GM12878 (cell line): ENCODE measurements around the gene CCT6A. TPM values are rescaled to one million over a fixed set of nuclear protein-coding genes. Genes with fewer than 3 reads are reported as not detected.
A peak's percentile ranks its signal among the peaks of the same experiment; 100 is the strongest.

Experiments
- ATAC-seq: fragments of 200-7000 bp; cut with Tn5 transposase; 3 replicates; pipeline ENCODE4 v1.9.1; 2020; ENCODE audit warnings: mild to moderate bottlenecking, moderate library complexity
- BruUV-seq: library from RNA; stranded (reverse); fragments of 400-500 nt; replicated peaks from 2 replicates; lab custom pipeline; 2021; lab: Mats Ljungman, UMichigan
- CTCF ChIA-PET: fragments of 300-600 bp; sonication (Branson Sonifier 250); formaldehyde crosslinking; extraction: SDS; loops from one replicate; lab custom pipeline; 2021; ENCODE audit warnings: inconsistent platforms; lab: Yijun Ruan, JAX
- POLR2A ChIA-PET: fragments of 350-600 bp; formaldehyde crosslinking; extraction: SDS; loops from one replicate; lab custom pipeline; 2021; ENCODE audit warnings: inconsistent platforms; lab: Charles Lee
- RAD21 ChIA-PET: fragments of 300-600 bp; sonication (Branson Sonifier 250); formaldehyde crosslinking; loops from one replicate; lab custom pipeline; 2023; ENCODE audit warnings: antibody characterized with exemption; ENCODE audit not compliant: unreplicated experiment; lab: Charles Lee
- SMC1A ChIA-PET: fragments of 300-600 bp; sonication (Branson Sonifier 250); formaldehyde crosslinking; loops from one replicate; lab custom pipeline; 2023; ENCODE audit not compliant: unreplicated experiment, uncharacterized antibody; lab: Charles Lee
- DNase-seq: peaks from one replicate; pipeline ENCODE4 v3.0.0-alpha.2; 2011; ENCODE audit warnings: low read depth, low spot score
- FAIRE-seq: peaks from 3 replicates; lab custom pipeline; 2011; peaks lifted over from hg19 to GRCh38; lab: Jason Lieb, UNC
- H2AFZ ChIP-seq: 2 replicates; pipeline ENCODE4 v1.6.0; 2011; ENCODE audit warnings: low read depth, low read length, control low read depth; ENCODE audit not compliant: control insufficient read depth
- H3K27ac ChIP-seq: 2 replicates; pipeline ENCODE4 v1.5.1; 2011; ENCODE audit warnings: control low read depth; ENCODE audit not compliant: control insufficient read depth, insufficient read depth
- H3K27me3 ChIP-seq, 2 experiments: replicated peaks in 1 of 2; 2 replicates each; pipeline versions ENCODE4 v1.6.0 to v1.6.1; 2011; ENCODE audit warnings: low read length in 1 of 2; ENCODE audit not compliant: control insufficient read depth in 2 of 2, insufficient read depth in 2 of 2
- H3K36me3 ChIP-seq, 2 experiments: 2 replicates each; pipeline ENCODE4 v1.5.1; 2011; ENCODE audit warnings: low read length in 1 of 2; ENCODE audit not compliant: control insufficient read depth in 2 of 2, insufficient read depth in 2 of 2
- H3K4me1 ChIP-seq: 2 replicates; pipeline ENCODE4 v1.6.1; 2011; ENCODE audit warnings: mild to moderate bottlenecking, low read length, moderate library complexity, mixed read lengths; ENCODE audit not compliant: control insufficient read depth, insufficient read depth
- H3K4me2 ChIP-seq: 2 replicates; pipeline ENCODE4 v1.6.0; 2011; ENCODE audit warnings: control low read depth; ENCODE audit not compliant: control insufficient read depth, insufficient read depth
- H3K4me3 ChIP-seq: fragments of 200-600 bp; sonication (generic); 2 replicates; pipeline ENCODE4 v1.5.1; 2016
- H3K79me2 ChIP-seq: 2 replicates; pipeline ENCODE4 v1.6.0; 2011; ENCODE audit warnings: low read length; ENCODE audit not compliant: control insufficient read depth, insufficient read depth
- H3K9ac ChIP-seq: 2 replicates; pipeline ENCODE4 v1.8.0; 2011; ENCODE audit warnings: low read length, control low read depth, mixed read lengths; ENCODE audit not compliant: control insufficient read depth, insufficient read depth
- H3K9me3 ChIP-seq: replicated peaks from 3 replicates; pipeline ENCODE4 v1.5.1; 2011; ENCODE audit warnings: mild to moderate bottlenecking, low read length; ENCODE audit not compliant: control insufficient read depth, insufficient read depth
- H4K20me1 ChIP-seq: 2 replicates; pipeline ENCODE4 v1.6.0; 2011; ENCODE audit not compliant: control insufficient read depth, insufficient read depth
- CBX5 ChIP-seq: sonication (generic); IDR thresholded peaks from 2 replicates; pipeline ENCODE4 v1.6.1; 2016; ENCODE audit warnings: low read depth, moderate library complexity, mild to moderate bottlenecking, inconsistent platforms
- ESRRA ChIP-seq: IDR thresholded peaks from 2 replicates; pipeline ENCODE4 v1.6.1; 2012; ENCODE audit warnings: mild to moderate bottlenecking, low read length, improper control_type of control experiment
- GATAD2B ChIP-seq: fragments of 450-650 bp; conservative IDR thresholded peaks from 2 replicates; pipeline ENCODE4 v1.6.1; 2017; ENCODE audit warnings: low read depth, mild to moderate bottlenecking, moderate library complexity
- IRF4 ChIP-seq: IDR thresholded peaks from 2 replicates; pipeline ENCODE4 v1.6.1; 2011; ENCODE audit warnings: low read depth, low read length
- MEF2A ChIP-seq: IDR thresholded peaks from 2 replicates; pipeline ENCODE4 v1.6.1; 2011; ENCODE audit warnings: low read depth, mild to moderate bottlenecking, low read length, moderate library complexity; ENCODE audit not compliant: insufficient read depth
- MXI1 ChIP-seq: fragments of 150-350 bp; IDR thresholded peaks from 2 replicates; pipeline ENCODE4 v1.6.1; 2011; ENCODE audit warnings: low read depth, mild to moderate bottlenecking, inconsistent platforms, low read length, improper control_type of control experiment
- POLR2A ChIP-seq: IDR thresholded peaks from 2 replicates; pipeline ENCODE4 v1.6.1; 2011; ENCODE audit warnings: low read depth, mild to moderate bottlenecking, low read length
- RAD51 ChIP-seq: fragments of 450-650 bp; IDR thresholded peaks from 2 replicates; pipeline ENCODE4 v1.6.1; 2016; ENCODE audit warnings: moderate library complexity, mild to moderate bottlenecking, inconsistent platforms
- SPI1 ChIP-seq: IDR thresholded peaks from 2 replicates; pipeline ENCODE4 v1.6.1; 2011; ENCODE audit warnings: low read depth, mild to moderate bottlenecking, low read length, moderate library complexity, borderline replicate concordance; ENCODE audit not compliant: insufficient read depth
- SREBF1 ChIP-seq: IDR thresholded peaks from 2 replicates; pipeline ENCODE4 v1.6.1; 2012; ENCODE audit warnings: mild to moderate bottlenecking, low read length
- STAT1 ChIP-seq: fragments of 450-650 bp; conservative IDR thresholded peaks from 2 replicates; pipeline ENCODE4 v1.6.1; 2014; ENCODE audit warnings: antibody characterized with exemption, mild to moderate bottlenecking
- SUPT20H ChIP-seq: IDR thresholded peaks from 2 replicates; pipeline ENCODE4 v1.6.1; 2011; ENCODE audit warnings: low read depth, mild to moderate bottlenecking, low read length, moderate library complexity, borderline replicate concordance; ENCODE audit not compliant: control insufficient read depth
- TCF7 ChIP-seq: IDR thresholded peaks from 2 replicates; pipeline ENCODE4 v1.6.1; 2014; ENCODE audit warnings: antibody characterized with exemption, borderline replicate concordance
- ZNF384 ChIP-seq: IDR thresholded peaks from 2 replicates; pipeline ENCODE4 v1.6.1; 2012; ENCODE audit warnings: low read depth, mild to moderate bottlenecking, low read length, improper control_type of control experiment, borderline replicate concordance
- ZSCAN29 ChIP-seq: fragments of 450-650 bp; IDR thresholded peaks from 2 replicates; pipeline ENCODE4 v1.6.1; 2017; ENCODE audit warnings: mild to moderate bottlenecking, moderate library complexity
- WGBS: methylation state at CpG from one replicate; pipeline ENCODE4 v1.1.6; 2016; ENCODE audit warnings: low lambda C conversion rate; ENCODE audit not compliant: insufficient replicate concordance, insufficient coverage; ENCODE audit errors: missing lambda C conversion rate; 5-methylcytosine and 5-hydroxymethylcytosine counted together
- in situ Hi-C: fragments of 300-500 bp; cut with MboI; formaldehyde crosslinking; loops from 9 replicates; pipeline ENCODE4 v1.14.3; 2018; ENCODE audit warnings: mixed read lengths
- intact Hi-C: fragments of 100-400 bp; cut with micrococcal nuclease; formaldehyde crosslinking; loops from one replicate; pipeline ENCODE4 v1.14.2; 2022; ENCODE audit not compliant: unreplicated experiment
- polyA plus RNA-seq, 11 experiments: library from polyadenylated mRNA; depleted of rRNA in 4 of 11; unstranded in 6 of 11; stranded (reverse) in 5 of 11; fragments of >200 nt; fragmentation: Nextera tagmentation in 4 of 11; fragmentation: Illumina TruSeq in 1 of 11; extraction: Ambion mirVana in 4 of 11; extraction: Trizol in 1 of 11; gene quantifications; 1 replicate in 1 of 11; 2 replicates in 10 of 11; pipeline versions ENCODE4 v1.2.1 to v1.2.3, GENCODE V29; 2011 to 2016; ENCODE audit warnings: inconsistent platforms in 2 of 11, missing spikeins in 2 of 11, low read depth in 1 of 11
- total RNA-seq, 4 experiments: library from RNA; depleted of rRNA in 3 of 4; stranded (reverse); fragments of >200 nt in 3 of 4; fragmentation: Illumina TruSeq in 1 of 4; extraction: Trizol in 1 of 4; gene quantifications; 2 replicates each; pipeline versions ENCODE4 v1.2.1 to v1.2.3, GENCODE V29; 2013 to 2021
- TF ChIP-seq, protein P1 (sequence below): fragments of 450-650 bp; conservative IDR thresholded peaks from 2 replicates; pipeline ENCODE4 v1.6.1; 2017; ENCODE audit warnings: mild to moderate bottlenecking, moderate library complexity
- TF ChIP-seq, protein P2 (sequence below): IDR thresholded peaks from 2 replicates; pipeline ENCODE4 v1.6.1; 2012; ENCODE audit warnings: low read depth, low read length, improper control_type of control experiment
- TF ChIP-seq, protein P3 (sequence below): fragments of 450-650 bp; IDR thresholded peaks from 2 replicates; pipeline ENCODE4 v1.6.1; 2017; ENCODE audit warnings: low read depth, mild to moderate bottlenecking, moderate library complexity

CCT6A gene
- total and polyA plus RNA-seq, 10 of the 15 experiments (the other 5 are each of a cell fraction or from before 2014, with no cell fraction given), result 191 to 480 (median 296) TPM

DNA sequence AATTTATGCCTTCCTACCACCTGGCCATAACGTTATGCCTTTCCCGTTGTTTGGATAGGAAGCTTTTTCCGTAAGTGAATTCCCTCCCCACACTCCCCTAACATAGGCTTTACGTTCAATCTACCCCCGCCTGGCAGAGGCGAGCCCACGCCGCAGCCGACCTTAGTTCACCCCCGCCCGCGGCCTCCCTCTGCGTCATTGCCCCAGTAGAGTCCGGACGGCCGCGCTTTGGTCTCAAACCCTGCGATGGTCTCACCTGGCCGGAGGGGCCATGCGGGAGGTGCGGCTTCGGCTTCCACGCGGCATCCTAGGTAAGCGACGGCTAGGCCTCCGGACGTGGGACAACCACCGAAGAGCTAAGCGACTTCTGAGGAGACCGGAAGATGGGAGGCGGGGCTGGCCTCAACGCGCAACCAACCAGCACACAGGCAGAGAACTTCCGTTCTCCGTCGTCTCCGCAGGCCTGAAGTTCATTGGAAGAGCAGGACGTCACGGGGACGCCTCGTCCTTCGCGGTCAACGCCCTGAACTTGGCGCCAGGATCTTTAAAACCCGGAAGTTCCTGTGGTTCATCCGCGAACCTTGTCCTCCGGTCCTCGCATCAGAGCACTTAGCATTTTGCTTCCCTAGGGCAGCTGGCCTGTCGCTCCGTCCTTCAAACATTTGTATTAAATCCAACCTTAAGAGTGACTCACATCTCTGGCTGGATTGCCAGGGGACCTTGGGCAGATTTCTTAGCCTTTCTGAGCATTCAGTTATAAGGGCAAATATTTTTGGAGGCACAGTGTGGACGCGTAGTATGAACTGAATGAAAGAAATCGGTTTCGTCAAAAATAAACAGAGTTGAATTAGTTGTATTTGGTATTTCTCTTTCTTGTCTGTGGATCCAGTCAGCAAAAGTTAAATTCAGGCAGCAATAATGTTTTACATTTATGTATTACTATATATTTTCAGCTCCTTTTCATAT lies 54.8 kb downstream of the CCT6A start, which contains the start of gene CHCHD2:
Gene CHCHD2, minus strand, starts transcription at position 369 of the 966 bp plus-strand sequence. Its CDS starts 63 bp downstream, at position 306.
- ChIA-PET SMC1A (interaction anchor here (1.4 kb wide), 1 partner anchor 55 kb away, joined by 3 read pairs; the partner anchor contains the start of genes CCT6A and PSPH), CTCF (interaction anchor here (1.1 to 1.4 kb wide), 2 partner anchors 31 to 106 kb away, joined by 3 to 7 read pairs; no protein-coding TSS in a partner anchor), RAD21 (interaction anchor here (0.7 to 1.0 kb wide), 2 partner anchors 107 to 533 kb away, joined by 3 read pairs; no protein-coding TSS in a partner anchor), POLR2A (interaction anchor here (0.6 to 1.6 kb wide), 8 partner anchors 9 to 741 kb away, joined by 3 to 13 read pairs (median 4); partner anchors contain the start of genes CCT6A, PSPH and SUMF2)
- H3K4me2 ChIP-seq, result peak within 1 kb of the TSS; percentile 76
- peaks cover 2% of the 10 kb centered on the region; the same call in 2 of the 3 replicates for H3K9me3 ChIP-seq
- peak within 1 kb of the TSS; percentile 94 for H3K27ac ChIP-seq
- in situ Hi-C loops (loop anchor here (10.0 kb wide), 1 partner anchor 1352 kb away; the partner anchor contains the start of gene SEC61G), intact Hi-C loops (loop anchor here (10.0 kb wide), 1 partner anchor 222 kb away; the partner anchor contains the start of gene ZNF713)
- H3K9ac ChIP-seq, result peak within 1 kb of the TSS; percentile 99
- H3K36me3 ChIP-seq, result peaks cover 0 to 15% of the 10 kb centered on the region in 2 experiments
- peak; percentile 81 for FAIRE-seq
- no peaks in the 10 kb centered on the region for H3K27me3 ChIP-seq
- peak within 1 kb of the TSS; percentile 87 for H3K4me3 ChIP-seq
- H2AFZ ChIP-seq, result peak within 1 kb of the TSS; percentile 65
- DNase-seq, result peak; percentile 95
- H3K4me1 ChIP-seq, result no peaks in the 10 kb centered on the region
- H4K20me1 ChIP-seq, result no peaks in the 10 kb centered on the region
- ATAC-seq, result peak; percentile 99
- 2% methylated on average over 57 of the region's 57 CpGs for WGBS
- TSS peak; percentile 99 for BruUV-seq
- H3K79me2 ChIP-seq, result peaks cover 24% of the 10 kb centered on the region
- TF ChIP-seq IRF4, result no peak
- TF ChIP-seq GATAD2B, result peak; percentile 62; the same call in 1 of the 2 replicates
- TF ChIP-seq ESRRA, result peak; percentile 82
- TF ChIP-seq MXI1, result peak; percentile 78
- TF ChIP-seq POLR2A, result peak; percentile 96
- TF ChIP-seq ZNF384, result no peak
- TF ChIP-seq MEF2A, result 0 out of 2 replicates have a peak, but pooled peaks have one; percentile 16
- peak; percentile 72 for TF ChIP-seq RAD51
- TF ChIP-seq, protein P1, sequence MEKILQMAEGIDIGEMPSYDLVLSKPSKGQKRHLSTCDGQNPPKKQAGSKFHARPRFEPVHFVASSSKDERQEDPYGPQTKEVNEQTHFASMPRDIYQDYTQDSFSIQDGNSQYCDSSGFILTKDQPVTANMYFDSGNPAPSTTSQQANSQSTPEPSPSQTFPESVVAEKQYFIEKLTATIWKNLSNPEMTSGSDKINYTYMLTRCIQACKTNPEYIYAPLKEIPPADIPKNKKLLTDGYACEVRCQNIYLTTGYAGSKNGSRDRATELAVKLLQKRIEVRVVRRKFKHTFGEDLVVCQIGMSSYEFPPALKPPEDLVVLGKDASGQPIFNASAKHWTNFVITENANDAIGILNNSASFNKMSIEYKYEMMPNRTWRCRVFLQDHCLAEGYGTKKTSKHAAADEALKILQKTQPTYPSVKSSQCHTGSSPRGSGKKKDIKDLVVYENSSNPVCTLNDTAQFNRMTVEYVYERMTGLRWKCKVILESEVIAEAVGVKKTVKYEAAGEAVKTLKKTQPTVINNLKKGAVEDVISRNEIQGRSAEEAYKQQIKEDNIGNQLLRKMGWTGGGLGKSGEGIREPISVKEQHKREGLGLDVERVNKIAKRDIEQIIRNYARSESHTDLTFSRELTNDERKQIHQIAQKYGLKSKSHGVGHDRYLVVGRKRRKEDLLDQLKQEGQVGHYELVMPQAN, result peak; percentile 89
- TF ChIP-seq SREBF1, result no peak
- no peak for TF ChIP-seq ZSCAN29
- TF ChIP-seq, protein P2, sequence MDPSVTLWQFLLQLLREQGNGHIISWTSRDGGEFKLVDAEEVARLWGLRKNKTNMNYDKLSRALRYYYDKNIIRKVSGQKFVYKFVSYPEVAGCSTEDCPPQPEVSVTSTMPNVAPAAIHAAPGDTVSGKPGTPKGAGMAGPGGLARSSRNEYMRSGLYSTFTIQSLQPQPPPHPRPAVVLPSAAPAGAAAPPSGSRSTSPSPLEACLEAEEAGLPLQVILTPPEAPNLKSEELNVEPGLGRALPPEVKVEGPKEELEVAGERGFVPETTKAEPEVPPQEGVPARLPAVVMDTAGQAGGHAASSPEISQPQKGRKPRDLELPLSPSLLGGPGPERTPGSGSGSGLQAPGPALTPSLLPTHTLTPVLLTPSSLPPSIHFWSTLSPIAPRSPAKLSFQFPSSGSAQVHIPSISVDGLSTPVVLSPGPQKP, result peak; percentile 77; the same call in 1 of the 2 replicates
- no peak for TF ChIP-seq SUPT20H
- no peak for TF ChIP-seq TCF7
- TF ChIP-seq, protein P3, sequence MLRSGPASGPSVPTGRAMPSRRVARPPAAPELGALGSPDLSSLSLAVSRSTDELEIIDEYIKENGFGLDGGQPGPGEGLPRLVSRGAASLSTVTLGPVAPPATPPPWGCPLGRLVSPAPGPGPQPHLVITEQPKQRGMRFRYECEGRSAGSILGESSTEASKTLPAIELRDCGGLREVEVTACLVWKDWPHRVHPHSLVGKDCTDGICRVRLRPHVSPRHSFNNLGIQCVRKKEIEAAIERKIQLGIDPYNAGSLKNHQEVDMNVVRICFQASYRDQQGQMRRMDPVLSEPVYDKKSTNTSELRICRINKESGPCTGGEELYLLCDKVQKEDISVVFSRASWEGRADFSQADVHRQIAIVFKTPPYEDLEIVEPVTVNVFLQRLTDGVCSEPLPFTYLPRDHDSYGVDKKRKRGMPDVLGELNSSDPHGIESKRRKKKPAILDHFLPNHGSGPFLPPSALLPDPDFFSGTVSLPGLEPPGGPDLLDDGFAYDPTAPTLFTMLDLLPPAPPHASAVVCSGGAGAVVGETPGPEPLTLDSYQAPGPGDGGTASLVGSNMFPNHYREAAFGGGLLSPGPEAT, result peak; percentile 79
- peak; percentile 88; the same call in 1 of the 2 replicates for TF ChIP-seq CBX5
- 0 out of 2 replicates have a peak, but pooled peaks have one; percentile 39 for TF ChIP-seq STAT1
- TF ChIP-seq SPI1, result peak; percentile 36; the same call in 1 of the 2 replicates
